Globus pallidus (tissue), 1 donor: Measurements from ENCODE around the gene IFI44L.

ENCODE experiments used
- DNase-seq: peaks from one replicate; pipeline ENCODE4 v3.0.0-alpha.2; 2015; ENCODE audit warnings: low spot score

The IFI44L gene

GRCh38 chr1:78688697-78689096 lies 68.4 kb downstream of the IFI44L start:
- no peak for DNase-seq

GRCh38 chr1:78690516-78690915 lies 70.3 kb downstream of the IFI44L start:
- no peak for DNase-seq

GRCh38 chr1:78691995-78692747 lies 71.9 kb downstream of the IFI44L start:
- DNase-seq: no peak
